Endothelial cell of umbilical vein (primary cell): ENCODE results near the gene ERLIN1. TPM values are rescaled to one million over a fixed set of nuclear protein-coding genes. Genes with fewer than 3 reads are reported as not detected.

Experiments
- BruUV-seq: library from RNA; stranded (reverse); fragments of 400-500 nt; replicated peaks from 2 replicates; lab custom pipeline; 2021; lab: Mats Ljungman, UMichigan
- CTCF ChIA-PET: fragments of 300-600, 350-600 bp; sonication (Branson Sonifier 250); formaldehyde crosslinking; loops from one replicate; lab custom pipeline; 2021; ENCODE audit warnings: antibody characterized with exemption, inconsistent platforms; lab: Charles Lee
- POLR2A ChIA-PET: fragments of 300-600, 350-600 bp; sonication (Branson Sonifier 250); formaldehyde crosslinking; loops from one replicate; lab custom pipeline; 2021; ENCODE audit warnings: antibody characterized with exemption, inconsistent platforms; lab: Charles Lee
- DNase-seq: peaks from one replicate; pipeline ENCODE4 v3.0.0-alpha.2; 2011; ENCODE audit warnings: low read depth, low spot score
- FAIRE-seq: peaks from 2 replicates; lab custom pipeline; 2011; peaks lifted over from hg19 to GRCh38; lab: Jason Lieb, UNC
- H2AFZ ChIP-seq: 2 replicates; pipeline ENCODE4 v1.6.0; 2012; ENCODE audit warnings: low read depth, low read length, control low read depth, inconsistent platforms
- H3K27ac ChIP-seq: 2 replicates; pipeline ENCODE4 v1.5.1; 2011; ENCODE audit warnings: low read depth, mild to moderate bottlenecking, control low read depth, low read length, moderate library complexity; ENCODE audit not compliant: insufficient read depth
- H3K27me3 ChIP-seq, 2 experiments: 2 replicates each; pipeline versions ENCODE4 v1.6.0 to v1.6.1; 2011; ENCODE audit warnings: low read length in 2 of 2, mixed read lengths in 1 of 2; ENCODE audit not compliant: control insufficient read depth in 2 of 2, insufficient read depth in 2 of 2
- H3K36me3 ChIP-seq, 2 experiments: 2 replicates in 1 of 2; 3 replicates in 1 of 2; pipeline ENCODE4 v1.5.1; 2011; ENCODE audit warnings: low read length in 2 of 2, mild to moderate bottlenecking in 1 of 2, moderate library complexity in 1 of 2; ENCODE audit not compliant: control insufficient read depth in 2 of 2, insufficient read depth in 2 of 2; ENCODE audit errors: extremely low read depth in 1 of 2
- H3K4me1 ChIP-seq: 3 replicates; pipeline ENCODE4 v1.5.1; 2011; ENCODE audit warnings: mild to moderate bottlenecking, low read length; ENCODE audit not compliant: control insufficient read depth, insufficient read depth; ENCODE audit errors: extremely low read depth
- H3K4me2 ChIP-seq: 2 replicates; pipeline ENCODE4 v1.6.1; 2011; ENCODE audit warnings: low read length, control low read depth, mixed read lengths; ENCODE audit not compliant: insufficient read depth
- H3K4me3 ChIP-seq, 3 experiments: fragments of 200-600 bp in 1 of 3; sonication (generic), shearing (Covaris generic) in 1 of 3; replicated peaks in 1 of 3; 2 replicates each; pipeline ENCODE4 v1.5.1; 2011 to 2016; ENCODE audit warnings: control low read depth in 3 of 3, low read length in 3 of 3, mild to moderate bottlenecking in 2 of 3, inconsistent platforms in 1 of 3, low read depth in 1 of 3, moderate library complexity in 1 of 3; ENCODE audit not compliant: insufficient read depth in 1 of 3
- H3K79me2 ChIP-seq: 2 replicates; pipeline ENCODE4 v1.6.0; 2012; ENCODE audit warnings: low read length, inconsistent platforms; ENCODE audit not compliant: control insufficient read depth, insufficient read depth
- H3K9ac ChIP-seq: replicated peaks from 2 replicates; pipeline ENCODE3; 2011; ENCODE audit warnings: low read length, control low read depth; ENCODE audit not compliant: insufficient read depth; ENCODE audit errors: extremely low read depth
- H3K9me1 ChIP-seq: replicated peaks from 3 replicates; pipeline ENCODE4 v1.6.0; 2011; ENCODE audit warnings: mild to moderate bottlenecking, low read length; ENCODE audit not compliant: control insufficient read depth, insufficient read depth; ENCODE audit errors: extremely low read depth
- H3K9me3 ChIP-seq: replicated peaks from 2 replicates; pipeline ENCODE4 v1.5.1; 2012; ENCODE audit warnings: low read length, inconsistent platforms; ENCODE audit not compliant: control insufficient read depth, insufficient read depth
- H4K20me1 ChIP-seq: replicated peaks from 2 replicates; pipeline ENCODE3; 2011; ENCODE audit warnings: mild to moderate bottlenecking, low read length; ENCODE audit not compliant: control insufficient read depth, insufficient read depth; ENCODE audit errors: extremely low read depth
- CTCF ChIP-seq, 2 donors: IDR thresholded peaks; 1 replicate in 1 of 2; 2 replicates in 1 of 2; pipeline ENCODE4 v1.5.1; 2011; ENCODE audit warnings: low read length in 2 of 2, mild to moderate bottlenecking in 2 of 2, moderate library complexity in 2 of 2, control low read depth in 1 of 2, inconsistent platforms in 1 of 2, low read depth in 1 of 2; ENCODE audit not compliant: insufficient read depth in 1 of 2; ENCODE audit errors: extremely low read depth in 1 of 2
- EZH2 ChIP-seq: IDR thresholded peaks from 2 replicates; pipeline ENCODE4 v1.6.1; 2012; ENCODE audit warnings: borderline replicate concordance, low read depth, mild to moderate bottlenecking, moderate library complexity, low read length, inconsistent platforms; ENCODE audit not compliant: severe bottlenecking
- FOS ChIP-seq: IDR thresholded peaks from 2 replicates; pipeline ENCODE4 v1.6.1; 2011; ENCODE audit warnings: mild to moderate bottlenecking, low read length, moderate library complexity, borderline replicate concordance; ENCODE audit not compliant: insufficient read depth
- GATA2 ChIP-seq: IDR thresholded peaks from 2 replicates; pipeline ENCODE4 v1.7.0; 2011; ENCODE audit warnings: low read depth, mild to moderate bottlenecking, moderate library complexity, mixed read lengths, low read length; ENCODE audit not compliant: insufficient read length, insufficient read depth
- JUN ChIP-seq: IDR thresholded peaks from 2 replicates; pipeline ENCODE4 v1.6.1; 2011; ENCODE audit warnings: borderline replicate concordance, low read depth; ENCODE audit not compliant: insufficient read length, insufficient read depth
- MAX ChIP-seq: IDR thresholded peaks from 2 replicates; pipeline ENCODE4 v1.6.1; 2011; ENCODE audit not compliant: insufficient read depth, insufficient read length
- MYC ChIP-seq: IDR thresholded peaks from one replicate; pipeline ENCODE4 v1.6.1; 2011; ENCODE audit warnings: mild to moderate bottlenecking, low read depth, low read length
- POLR2A ChIP-seq: IDR thresholded peaks from 2 replicates; pipeline ENCODE4 v1.6.1; 2012; ENCODE audit warnings: low read depth, mild to moderate bottlenecking, control low read depth, low read length
- POLR2AphosphoS5 ChIP-seq: IDR thresholded peaks from 2 replicates; pipeline ENCODE4 v1.6.1; 2012; ENCODE audit warnings: low read depth, mild to moderate bottlenecking, control low read depth, low read length, moderate library complexity; ENCODE audit not compliant: insufficient read depth
- dilution Hi-C: fragments of 300-500 bp; cut with MboI; formaldehyde crosslinking; loops from one replicate; pipeline ENCODE4 v1.15.0; 2019; ENCODE audit warnings: low sequenced_read_pairs; ENCODE audit not compliant: extremely low pct_ligation_motif_present
- intact Hi-C: fragments of 100-400 bp; cut with micrococcal nuclease; formaldehyde crosslinking; loops from one replicate; pipeline ENCODE4 v1.10.0; 2022
- polyA plus RNA-seq, 4 experiments: library from polyadenylated mRNA; depleted of rRNA in 3 of 4; stranded (reverse) in 3 of 4; unstranded in 1 of 4; fragments of >200 nt; gene quantifications; 2 replicates each; pipeline versions ENCODE4 v1.2.1 to v1.2.3, GENCODE V29; 2011 to 2012; ENCODE audit warnings: missing spikeins in 1 of 4
- total RNA-seq: library from RNA; stranded (reverse); gene quantifications from 2 replicates; pipeline ENCODE4 v1.2.3, GENCODE V29; 2021

The ERLIN1 gene
- total and polyA plus RNA-seq, 2 donors (not counting 3 experiments of a cell fraction or from before 2014, with no cell fraction given) = 30.7 to 51.0 TPM

- Histone ChIP-seq H3K4me1 (no peaks in the 10 kb centered on the region), H3K4me2 (no peak overlapping the region), H3K9ac (no peak overlapping the region), H3K27me3 (no peaks in the 10 kb centered on the region), H2AFZ (no peak overlapping the region), H3K36me3 (peaks cover 5 to 9% of the 10 kb centered on the region in 2 experiments), H3K27ac (no peak overlapping the region), H3K9me1 (no peaks in the 10 kb centered on the region), H3K79me2 (no peaks in the 10 kb centered on the region), H4K20me1 (no peaks in the 10 kb centered on the region), H3K4me3 (no peak overlapping the region), H3K9me3 (no peaks in the 10 kb centered on the region)
- ChIA-PET POLR2A (no interaction called here), CTCF (interaction anchor here (1.2 kb wide), 1 partner anchor 13 kb away, joined by 3 read pairs; no protein-coding TSS in a partner anchor)
- dilution Hi-C loops = no loop called here
- TF ChIP-seq GATA2 (no peak), FOS (no peak), POLR2AphosphoS5 (no peak), POLR2A (no peak), JUN (no peak), MAX (no peak), MYC (no peak), CTCF (IDR thresholded peaks at IDR 0.05; ENCODE audit: extremely low read depth in 1 of 2, insufficient read depth in 1 of 2, low read depth in 1 of 2, low read length in 2 of 2) (no peak), EZH2 (no peak)
- FAIRE-seq (no peak), DNase-seq (no peak)
- BruUV-seq = no TSS peak
- intact Hi-C loops = no loop called here
Measured at GRCh38 chr10:100209303-100209702, 23.5 kb upstream of the ERLIN1 start.
